GM12865 (cell line): Measurements from ENCODE around the gene RXRA.

Experiments used
- DNase-seq: peaks from one replicate; pipeline ENCODE4 v3.0.0; 2010; ENCODE audit warnings: low read depth
- H3K4me3 ChIP-seq: 2 replicates; pipeline ENCODE4 v1.5.1; 2011; ENCODE audit warnings: mild to moderate bottlenecking, low read depth, low read length, control low read depth
- TF ChIP-seq, protein P1 (sequence below): IDR thresholded peaks from 2 replicates; pipeline ENCODE4 v1.5.1; 2011; ENCODE audit warnings: low read length, control low read depth, low read depth, inconsistent platforms; ENCODE audit not compliant: insufficient read depth; ENCODE audit errors: missing control alignments

The RXRA gene

DNA sequence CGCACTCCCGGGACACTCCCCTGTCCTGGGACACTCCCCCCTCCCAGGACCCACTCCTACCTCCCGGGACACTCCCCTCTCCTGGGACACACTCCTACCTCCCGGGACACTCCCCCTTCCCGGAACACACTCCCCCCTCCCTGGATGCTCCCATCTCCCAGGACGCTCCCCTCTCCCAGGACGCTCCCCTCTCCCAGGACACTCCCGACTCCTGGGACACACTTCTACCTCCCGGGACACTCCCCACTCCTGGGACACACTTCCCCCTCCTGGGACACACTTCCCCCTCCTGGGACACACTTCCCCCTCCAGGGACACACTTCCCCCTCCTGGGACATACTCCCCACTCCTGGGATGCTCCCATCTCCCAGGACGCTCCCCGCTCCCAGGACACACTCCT, 95.6 kb downstream of the RXRA start:
- TF ChIP-seq, protein P1, sequence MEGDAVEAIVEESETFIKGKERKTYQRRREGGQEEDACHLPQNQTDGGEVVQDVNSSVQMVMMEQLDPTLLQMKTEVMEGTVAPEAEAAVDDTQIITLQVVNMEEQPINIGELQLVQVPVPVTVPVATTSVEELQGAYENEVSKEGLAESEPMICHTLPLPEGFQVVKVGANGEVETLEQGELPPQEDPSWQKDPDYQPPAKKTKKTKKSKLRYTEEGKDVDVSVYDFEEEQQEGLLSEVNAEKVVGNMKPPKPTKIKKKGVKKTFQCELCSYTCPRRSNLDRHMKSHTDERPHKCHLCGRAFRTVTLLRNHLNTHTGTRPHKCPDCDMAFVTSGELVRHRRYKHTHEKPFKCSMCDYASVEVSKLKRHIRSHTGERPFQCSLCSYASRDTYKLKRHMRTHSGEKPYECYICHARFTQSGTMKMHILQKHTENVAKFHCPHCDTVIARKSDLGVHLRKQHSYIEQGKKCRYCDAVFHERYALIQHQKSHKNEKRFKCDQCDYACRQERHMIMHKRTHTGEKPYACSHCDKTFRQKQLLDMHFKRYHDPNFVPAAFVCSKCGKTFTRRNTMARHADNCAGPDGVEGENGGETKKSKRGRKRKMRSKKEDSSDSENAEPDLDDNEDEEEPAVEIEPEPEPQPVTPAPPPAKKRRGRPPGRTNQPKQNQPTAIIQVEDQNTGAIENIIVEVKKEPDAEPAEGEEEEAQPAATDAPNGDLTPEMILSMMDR: no peak
- no peak for DNase-seq
- H3K4me3 ChIP-seq: no peak overlapping the region

DNA sequence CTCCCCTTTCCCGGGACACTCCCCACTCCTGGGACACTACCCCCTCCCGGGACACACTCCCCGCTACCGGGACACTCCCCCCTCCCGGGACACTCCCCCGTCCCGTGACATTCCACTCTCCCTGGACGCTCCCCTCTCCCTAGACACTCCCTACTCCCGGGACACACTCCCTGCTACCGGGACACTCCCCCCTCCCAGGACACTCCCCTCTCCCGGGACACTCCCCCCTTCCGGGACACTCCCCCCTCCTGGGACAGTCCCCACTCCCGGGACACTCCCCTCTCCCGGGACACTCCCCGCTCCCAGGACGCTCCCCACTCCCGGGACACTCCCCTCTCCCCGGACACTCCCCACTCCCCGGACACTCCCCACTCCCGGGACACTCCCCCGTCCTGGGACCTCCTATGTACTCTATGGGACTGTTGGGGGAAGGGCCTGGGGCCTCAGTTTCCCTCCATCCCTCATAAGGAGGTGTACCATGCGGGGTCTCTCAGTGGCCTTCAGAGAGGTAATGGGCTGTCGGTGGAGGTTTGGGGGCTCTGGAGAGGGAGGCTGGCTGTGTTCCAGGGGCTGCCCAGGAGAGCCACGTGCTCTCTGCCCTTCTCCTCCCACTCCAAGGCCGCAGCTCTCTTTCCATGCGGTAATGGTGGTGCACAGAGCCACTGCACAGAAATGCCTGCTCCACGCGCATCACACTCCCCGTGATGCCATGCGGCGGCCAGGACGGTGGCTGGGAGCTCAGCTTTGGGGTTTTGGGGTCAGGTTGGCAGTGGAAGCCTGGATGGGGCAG, 96.2 kb downstream of the RXRA start:
- TF ChIP-seq, protein P1: no peak
- H3K4me3 ChIP-seq: no peak overlapping the region
- DNase-seq: no peak

DNA sequence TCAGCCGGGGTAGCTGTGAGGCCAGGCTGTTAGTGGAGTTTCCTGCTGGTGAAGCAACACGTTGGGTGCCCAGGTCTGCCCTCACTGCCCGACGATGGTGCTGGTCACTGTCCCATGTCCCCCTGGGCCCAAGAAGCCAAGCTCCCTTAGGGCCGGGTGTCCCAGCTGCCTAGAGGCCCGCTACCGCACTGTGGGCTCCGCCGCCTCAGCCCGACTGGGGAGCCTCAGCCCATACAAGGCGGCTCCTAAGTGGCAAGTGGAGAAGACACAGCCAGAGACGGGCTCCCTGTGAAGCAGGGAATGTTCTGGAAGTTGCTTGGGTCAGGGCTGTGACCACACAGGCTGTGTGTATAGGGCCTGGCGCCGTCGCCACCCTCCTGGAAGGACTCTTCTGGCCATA, 96.9 kb downstream of the RXRA start:
- TF ChIP-seq, protein P1: no peak

DNA sequence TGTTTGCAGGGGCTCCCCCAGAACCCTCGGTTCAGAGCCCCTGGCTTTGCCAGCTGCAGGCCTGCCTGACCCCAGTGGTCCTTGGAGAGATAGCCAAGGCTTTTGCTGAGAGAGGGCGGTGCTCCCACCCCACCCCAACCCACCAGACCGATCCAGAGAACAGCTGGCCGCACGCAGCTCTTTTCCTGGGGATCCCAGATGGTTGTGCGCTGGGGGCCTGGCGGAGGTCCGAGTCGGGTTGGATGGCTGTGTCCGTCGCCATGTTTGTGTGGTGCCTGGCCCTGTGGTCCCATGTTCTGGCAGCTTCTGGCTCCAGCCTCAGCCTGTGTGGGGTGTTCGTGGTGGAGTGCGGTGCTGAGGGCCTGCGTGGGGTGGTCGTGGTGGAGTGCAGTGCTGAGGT, 97.5 kb downstream of the RXRA start:
- H3K4me3 ChIP-seq: no peak overlapping the region
- TF ChIP-seq, protein P1: no peak
- DNase-seq: no peak

More for the DNA sequence above, 96.9 kb downstream of the RXRA start:
- DNase-seq: no peak
- H3K4me3 ChIP-seq: no peak overlapping the region

DNA sequence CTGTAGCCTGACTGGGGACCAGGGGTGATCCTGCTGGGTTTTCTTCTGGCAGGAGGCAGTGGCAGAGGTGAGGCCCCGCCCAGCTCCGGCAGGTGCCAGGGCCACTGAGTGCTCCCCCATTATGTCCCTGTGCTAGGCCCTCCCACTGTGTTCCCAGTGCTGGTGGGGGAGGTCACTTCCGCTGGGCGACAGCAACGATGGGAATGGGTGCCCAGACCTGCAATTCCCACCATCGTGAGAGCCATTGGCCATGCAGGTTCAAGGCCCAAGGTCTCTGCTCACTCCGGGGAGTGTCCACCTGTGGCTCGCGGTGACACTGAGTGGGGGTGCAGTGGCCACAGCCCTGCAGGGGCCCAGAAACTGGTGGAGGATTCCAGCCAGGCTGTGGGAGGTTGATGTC, 98.6 kb downstream of the RXRA start:
- no peak for DNase-seq
- H3K4me3 ChIP-seq: no peak overlapping the region
- TF ChIP-seq, protein P1: no peak

DNA sequence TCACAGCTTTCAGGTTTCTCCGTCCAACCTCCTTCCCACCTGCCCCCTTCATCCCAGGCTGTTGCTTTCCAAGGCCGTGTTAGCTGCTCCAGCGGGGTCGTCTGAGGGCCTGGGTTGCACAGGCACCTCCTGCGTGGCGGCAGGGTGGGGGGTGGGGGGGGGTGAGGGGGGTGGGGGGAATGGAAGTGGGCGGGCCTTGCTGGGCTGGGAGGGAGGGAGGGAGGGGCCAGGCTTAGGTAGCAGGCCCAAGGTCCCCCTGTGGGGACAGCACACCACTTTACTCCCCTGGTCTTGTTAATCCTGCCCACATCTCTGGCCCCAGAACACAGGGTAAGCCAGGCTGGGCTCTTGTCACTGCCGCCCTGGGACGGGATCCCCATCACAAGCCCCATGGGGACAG, 99.1 kb downstream of the RXRA start:
- TF ChIP-seq, protein P1: no peak
- H3K4me3 ChIP-seq: no peak overlapping the region
- DNase-seq: no peak

DNA sequence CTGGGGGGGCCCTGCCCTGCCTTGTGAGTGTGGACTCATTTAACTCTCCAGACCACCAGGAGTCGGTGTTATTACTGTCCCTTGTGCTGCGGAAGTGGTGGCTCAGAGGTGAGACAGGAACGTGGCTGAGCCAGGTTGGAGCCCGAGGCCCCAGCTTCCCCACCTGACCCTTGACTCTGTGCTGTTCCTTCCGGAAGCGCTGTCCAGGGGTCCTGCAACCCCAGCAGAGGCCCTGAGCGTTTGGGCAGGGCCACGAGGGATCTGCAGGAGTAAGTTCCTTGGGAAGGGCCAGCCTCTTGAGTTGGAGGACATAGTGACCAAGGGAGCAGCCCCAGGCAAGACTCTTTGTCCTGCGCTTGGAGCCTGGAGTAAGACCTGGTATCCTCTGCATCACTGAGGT, 99.6 kb downstream of the RXRA start:
- TF ChIP-seq, protein P1: no peak
- no peak for DNase-seq
- no peak overlapping the region for H3K4me3 ChIP-seq
